COLO668 (cell line): ENCODE measurements around the gene DOCK3.
"Not testable (repeated sequence)": the region's sequence is repeated elsewhere in the genome, so short reads cannot be mapped to it uniquely, and the experiment has no call there.

Source experiments
- DNase-seq: peaks from one replicate; lab custom pipeline; 2025; ENCODE audit not compliant: unreplicated experiment; lab: John Stamatoyannopoulos, UW

Gene DOCK3

DNA sequence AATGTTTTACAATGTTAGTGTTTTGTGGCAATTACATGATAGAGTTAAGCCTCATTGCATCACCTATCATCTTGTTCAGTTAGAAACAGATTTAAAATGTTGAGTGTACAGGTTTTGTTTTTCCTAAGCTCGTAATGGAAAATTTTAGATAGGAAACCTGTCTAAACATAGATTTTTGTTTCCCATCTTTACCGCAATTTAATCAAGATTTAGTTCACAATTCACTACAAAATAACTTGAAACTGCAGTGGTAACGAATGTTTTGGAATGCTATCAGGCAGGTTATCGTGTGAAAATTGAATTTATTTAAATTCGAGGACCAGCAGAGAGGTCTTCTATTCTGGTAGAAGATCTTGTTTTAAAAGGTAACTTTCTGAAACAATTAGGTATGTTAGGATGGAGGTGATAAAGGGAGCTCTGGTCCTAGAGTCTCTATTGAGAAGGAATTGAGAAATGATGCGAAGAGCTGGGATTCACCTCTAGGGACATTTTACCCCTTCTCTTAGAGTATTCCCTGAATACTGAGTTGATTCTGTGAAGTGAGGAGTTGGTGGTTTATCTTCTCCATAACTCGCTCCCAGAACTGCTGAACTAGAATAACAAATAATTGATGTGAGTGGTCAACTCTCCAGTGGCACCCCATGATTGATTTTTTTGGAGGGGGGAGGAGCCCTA lies 1.4 kb downstream of the DOCK3 start:
- no peak for DNase-seq

DNA sequence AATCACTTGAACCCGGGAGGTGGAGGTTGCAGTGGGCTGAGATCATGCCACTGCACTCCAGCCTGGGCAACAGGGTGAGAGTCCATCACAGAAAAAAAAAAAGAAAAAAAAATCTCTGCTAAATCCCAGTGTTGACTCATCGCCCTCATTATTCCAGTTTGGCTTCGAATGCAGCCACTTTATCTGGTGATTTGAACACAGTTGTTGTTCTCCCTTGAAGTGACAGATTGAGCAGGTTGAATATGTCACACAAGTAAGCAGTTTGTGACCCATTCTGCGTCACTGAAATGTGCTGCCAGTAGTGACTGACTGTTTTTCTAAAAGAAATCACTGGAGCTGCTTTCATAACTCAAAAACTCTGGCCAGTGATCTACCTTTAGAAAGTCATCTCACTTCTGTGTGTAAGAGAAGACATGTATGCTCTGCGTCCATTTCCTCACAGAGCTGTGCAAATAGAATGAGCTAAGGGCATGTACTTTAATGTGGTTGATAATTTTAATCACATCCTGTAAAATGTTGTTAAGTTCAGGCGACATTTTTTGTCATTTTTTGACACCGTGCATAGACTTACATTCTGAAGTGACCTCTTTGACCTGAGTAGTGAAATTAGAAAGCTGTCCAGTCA lies 12.5 kb downstream of the DOCK3 start:
- no peak for DNase-seq

DNA sequence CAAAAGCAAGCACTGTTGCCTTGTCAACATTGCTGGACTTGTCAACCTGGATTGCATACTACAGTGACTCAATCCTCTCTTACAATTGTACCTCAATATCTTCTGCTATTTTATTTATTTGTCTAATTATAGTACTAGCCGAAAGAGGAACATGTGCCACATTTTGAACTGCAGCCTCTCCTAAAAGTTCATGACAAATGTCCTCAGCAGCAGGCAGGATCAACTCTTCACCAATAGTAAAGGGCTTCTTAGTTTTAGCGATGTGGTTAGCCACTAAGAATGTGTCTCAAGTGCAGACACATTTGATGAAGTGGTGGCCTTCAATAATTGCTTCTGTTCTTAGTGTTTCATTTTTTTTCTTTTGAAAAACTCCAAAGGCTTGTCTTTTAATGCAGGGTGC lies 13.2 kb downstream of the DOCK3 start:
- DNase-seq = no peak

DNA sequence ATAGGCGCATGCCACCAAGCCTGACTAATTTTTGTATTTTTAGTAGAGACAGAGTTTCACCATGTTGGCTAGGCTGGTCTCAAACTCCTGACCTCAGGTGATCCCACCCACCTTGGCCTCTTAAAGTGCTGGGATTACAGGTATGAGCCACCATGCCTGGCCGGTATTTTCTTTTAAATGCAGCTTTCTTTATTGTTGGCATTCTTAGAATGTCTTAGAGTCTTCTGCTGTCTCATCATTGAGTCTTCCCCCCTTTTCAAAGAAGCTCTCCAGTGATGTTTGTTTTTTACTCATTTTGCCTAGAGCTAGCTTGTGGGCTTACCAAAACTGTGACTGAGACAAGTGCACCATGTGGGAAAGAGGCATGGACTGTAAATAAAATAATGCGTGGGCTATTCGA lies 13.9 kb downstream of the DOCK3 start:
- not testable (repeated sequence) for DNase-seq

DNA sequence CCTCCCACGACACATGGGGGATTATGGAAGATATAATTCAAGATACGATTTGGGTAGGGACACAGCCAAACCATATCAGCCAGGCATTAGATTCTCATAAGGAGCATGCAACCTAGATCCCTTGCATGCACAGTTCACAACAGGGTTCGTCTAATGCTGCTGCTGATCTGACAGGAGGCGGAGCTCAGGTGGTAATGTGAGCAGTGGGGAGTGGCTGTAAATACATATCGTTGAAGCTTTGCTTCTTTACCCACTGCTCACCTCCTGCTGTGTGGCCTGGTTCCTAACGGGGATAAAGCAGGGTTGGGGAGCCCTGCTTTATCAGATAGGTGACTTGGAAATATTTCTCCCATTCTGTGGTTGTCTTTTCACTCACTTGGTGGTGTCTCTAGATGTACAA lies 14.8 kb downstream of the DOCK3 start:
- DNase-seq = no peak

DNA sequence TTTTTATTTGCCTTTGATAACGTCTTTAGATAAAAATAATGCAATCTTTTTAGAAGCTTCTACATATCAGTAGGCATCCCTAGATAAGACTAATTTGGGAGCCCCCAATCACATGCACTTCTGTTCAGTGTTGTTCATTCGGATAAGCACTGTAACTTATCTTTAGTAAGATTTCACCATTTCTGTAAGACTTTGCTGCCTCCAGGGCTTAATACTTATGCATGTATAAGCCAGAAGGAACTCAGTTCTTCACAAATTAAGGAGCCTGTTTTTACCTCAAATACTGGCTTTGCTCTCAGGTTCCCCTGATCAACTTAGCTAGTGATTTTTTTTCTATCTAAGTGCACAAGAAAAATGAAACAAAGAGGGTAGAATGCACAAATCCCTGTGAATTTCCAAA lies 20.3 kb downstream of the DOCK3 start:
- DNase-seq = no peak

DNA sequence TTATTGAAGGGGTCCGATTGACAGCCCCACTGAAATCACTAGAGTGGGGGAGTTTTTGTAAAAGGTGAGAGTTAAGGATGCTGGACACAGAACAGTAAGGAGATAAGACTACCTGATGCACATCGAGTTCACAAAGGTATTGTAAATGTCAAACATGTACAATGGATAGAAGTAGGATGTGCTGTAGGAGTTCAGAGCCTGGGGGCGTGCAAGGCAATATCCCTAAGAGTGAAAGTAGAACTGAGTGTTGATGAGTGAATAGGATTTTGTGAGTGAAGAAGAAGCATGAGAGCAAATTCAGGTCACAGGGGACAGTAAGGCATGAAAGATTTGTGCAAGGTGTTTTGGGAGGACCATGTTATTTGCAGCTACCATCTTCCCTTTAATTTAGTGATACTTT lies 21.5 kb downstream of the DOCK3 start:
- DNase-seq = no peak

DNA sequence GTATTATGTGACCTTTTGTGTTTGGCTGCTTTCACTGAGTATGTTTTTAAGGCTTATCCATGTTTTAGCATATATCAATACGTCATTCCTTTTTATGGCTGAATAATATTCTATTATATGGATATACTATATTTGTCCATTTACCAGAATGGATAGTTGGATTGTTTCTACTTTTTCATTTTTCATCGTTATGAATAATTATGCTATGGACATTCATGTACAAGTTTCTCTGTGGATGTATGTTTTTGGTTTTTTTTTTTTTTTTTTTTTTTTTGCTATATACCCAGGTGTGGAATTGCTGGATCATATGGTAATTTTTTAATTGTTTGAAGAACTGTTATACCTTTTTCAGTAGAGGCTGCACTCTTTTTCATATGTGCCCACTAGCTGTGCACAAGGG lies 23.5 kb downstream of the DOCK3 start:
- DNase-seq = no peak

DNA sequence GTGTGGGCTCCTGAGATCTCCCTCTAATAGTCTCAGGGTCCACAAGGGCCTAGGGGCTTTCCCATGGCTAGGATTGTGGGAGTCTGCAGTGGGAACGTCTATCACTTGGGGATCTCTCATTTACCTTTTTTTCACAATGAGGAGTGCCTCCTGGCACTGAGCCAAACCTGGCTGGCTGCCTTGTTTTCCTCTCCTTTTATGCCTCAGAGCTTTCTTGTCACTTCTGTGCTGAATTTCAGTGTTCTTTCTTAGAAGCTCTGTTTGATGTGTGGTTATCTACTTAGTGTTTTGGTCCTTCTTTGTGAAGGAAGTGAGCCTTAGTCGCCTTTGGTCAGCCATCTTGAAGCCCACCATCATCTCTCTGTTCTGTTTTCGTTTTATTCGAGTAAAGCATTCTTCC lies 33.9 kb downstream of the DOCK3 start:
- DNase-seq = peak; percentile 5

DNA sequence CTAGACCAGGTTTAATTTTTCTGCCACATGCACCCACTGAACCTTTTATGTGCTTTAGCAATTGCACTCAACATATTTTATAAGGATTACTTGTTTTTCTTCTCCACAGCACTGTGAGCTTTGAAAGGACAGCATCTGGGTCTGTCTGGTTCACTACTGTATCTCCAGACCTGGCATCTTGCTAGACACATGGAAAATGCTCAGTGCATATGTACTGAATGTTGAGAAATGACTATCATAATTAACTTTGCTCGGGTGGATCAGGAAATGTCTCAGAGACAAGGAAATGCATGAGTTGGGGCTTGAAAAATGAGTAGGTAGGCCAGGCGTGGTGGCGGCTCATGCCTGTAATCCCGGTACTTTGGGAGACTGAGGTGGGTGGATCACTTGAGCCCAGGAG lies 40.2 kb downstream of the DOCK3 start:
- DNase-seq = peak; percentile 1

DNA sequence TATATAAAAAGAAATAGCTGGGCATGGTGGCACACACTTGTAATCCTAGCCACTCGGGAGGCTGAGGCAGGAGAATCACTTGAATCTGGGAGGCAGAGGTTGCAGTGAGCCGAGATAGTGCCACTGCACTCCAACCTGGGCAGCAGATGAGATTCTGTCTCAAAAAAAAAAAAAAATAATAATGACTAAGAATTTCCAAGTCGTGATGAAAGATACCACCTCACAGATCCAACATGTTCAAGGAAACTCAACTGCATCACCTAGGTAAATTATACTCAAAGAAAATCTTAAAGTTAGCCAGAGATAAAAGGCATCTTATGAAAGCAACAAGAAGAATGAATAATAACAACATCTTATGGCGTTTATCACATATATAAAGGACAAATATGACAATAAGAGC lies 50.1 kb downstream of the DOCK3 start:
- DNase-seq = no peak

DNA sequence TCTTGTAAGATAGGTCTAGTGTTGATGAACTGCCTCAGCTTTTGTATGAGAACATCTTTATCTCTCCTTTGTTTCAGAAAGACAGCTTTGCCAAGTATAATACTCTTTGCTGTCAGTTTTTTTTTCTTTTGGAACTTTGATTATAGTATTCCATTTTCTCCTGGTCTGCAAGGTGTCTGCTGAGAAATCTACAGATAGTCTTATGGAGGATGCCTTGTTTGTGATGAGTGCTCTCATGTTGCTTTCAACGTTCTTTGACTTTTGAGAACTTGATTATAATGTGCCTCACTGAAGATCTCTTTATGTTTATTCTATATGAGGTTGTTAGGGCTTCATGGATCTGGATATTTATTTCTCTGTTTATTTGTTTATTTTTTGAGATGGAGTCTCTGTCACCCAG lies 60.3 kb downstream of the DOCK3 start:
- DNase-seq = no peak

DNA sequence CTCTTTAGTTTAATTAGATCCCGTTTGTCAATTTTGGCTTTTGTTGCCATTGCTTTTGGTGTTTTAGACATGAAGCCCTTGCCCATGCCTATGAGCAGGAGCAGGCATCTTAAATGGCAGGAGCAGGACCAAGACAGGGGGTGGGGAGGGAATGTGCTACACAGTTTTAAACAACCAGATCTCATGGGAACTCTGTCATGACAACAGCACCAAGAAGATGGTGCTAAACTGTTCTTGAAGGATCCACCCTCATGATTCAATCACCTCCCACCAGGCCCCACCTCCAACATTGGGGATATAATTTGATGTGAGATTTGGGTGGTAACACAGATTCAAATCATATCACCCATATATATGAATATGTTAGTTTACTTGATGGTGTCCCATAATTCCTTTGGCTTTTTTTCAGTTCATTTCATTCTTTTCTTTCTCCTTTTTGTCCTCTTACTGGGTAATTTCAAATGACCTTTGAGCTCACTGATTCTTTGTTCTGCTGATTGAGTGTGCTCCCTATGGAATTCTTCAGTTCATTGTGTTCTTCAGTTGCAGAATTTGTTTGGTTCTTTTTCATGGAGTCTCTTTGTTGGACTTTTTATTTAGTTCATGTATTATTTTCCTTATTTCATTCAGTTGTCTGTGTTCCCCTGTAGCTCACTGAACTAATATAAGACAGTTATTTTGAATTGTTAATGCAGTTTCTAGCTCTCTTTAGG lies 62.6 kb downstream of the DOCK3 start:
- no peak for DNase-seq

DNA sequence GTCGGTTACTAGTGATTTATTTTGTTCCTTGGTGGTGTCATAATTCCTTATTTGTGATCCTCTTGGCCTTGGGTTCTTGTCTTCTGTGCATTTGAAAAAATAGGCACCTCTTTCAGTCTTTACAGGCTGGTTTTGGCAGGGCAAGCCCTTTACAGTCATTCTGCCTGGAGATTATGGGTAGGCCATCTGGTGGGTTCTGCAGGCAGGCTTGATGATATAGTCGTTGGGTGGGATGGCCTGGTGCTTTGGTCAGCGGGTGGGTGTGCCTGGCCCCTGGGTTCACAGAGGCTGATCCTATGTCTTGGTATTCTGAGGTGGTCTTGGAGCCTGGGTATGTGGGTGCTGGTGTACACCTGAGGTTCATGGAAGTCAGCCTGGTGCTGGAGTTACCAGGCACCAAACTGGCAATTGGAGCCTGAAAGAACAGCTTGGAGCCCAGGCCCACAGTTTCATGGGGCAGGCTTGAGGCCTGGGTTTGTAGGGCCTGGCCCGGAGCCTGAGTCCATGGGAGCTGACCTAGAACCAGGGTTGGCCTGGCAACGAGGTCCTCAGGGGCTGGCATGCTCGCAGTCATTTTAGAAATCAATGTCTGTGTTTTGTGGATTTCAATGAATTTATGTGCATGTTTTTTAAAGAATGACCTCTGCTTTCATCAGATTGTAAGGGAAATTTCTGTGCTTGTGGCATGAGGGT lies 63.3 kb downstream of the DOCK3 start:
- DNase-seq = no peak

DNA sequence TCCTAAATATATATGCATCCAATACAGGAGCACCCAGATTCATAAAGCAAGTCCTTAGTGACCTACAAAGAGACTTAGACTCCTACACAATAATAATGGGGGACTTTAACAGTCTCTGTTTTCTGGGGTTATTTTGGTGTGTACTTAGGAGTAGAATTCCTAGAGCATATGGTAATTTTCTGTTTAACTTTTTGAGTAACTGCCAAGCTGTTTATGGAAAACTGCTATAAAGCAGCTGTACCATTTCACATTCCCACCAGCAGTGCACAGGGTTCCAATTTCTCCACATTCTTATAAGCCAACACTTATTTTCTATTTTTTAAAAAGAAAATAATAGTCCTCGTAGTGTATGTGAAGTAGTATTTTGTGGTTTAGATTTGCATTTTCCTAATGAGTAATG lies 68.9 kb downstream of the DOCK3 start:
- DNase-seq = no peak

DNA sequence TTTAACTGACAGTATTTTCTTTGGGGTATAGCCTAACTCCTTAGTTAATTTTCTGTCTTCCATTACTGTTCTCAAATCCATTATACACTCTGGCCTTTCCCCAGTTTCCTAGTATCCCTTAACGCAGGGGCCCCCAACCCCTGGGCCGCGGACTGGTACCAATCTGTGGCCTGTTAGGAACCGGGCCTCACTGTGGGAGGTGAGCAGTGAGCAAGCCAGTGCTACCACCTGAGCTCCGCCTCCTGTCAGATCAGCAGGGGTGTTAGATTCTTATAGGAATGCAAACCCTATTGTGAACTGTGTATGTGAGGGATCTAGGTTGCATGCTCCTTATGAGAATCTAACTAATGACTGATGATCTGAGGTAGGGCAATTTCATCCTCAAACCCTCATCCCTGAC lies 75.1 kb downstream of the DOCK3 start:
- DNase-seq = no peak

DNA sequence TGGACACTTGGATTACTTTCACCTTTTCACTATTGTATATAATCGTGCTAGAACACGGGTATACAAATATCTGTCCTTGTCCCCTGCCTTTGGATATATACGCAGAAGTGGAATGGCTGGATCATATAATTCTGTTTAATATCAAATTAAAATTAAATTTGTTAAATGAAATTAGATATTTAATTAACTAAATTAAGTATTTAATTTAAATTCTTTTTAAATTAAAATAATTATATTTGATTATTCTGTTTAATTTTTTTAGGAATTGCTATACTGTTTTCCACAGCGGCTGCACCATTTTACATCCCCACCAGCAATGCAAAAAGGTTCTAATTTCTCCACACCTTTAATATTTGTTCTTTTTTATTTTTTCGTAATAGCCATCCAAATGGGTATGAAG lies 84.3 kb downstream of the DOCK3 start:
- no peak for DNase-seq

DNA sequence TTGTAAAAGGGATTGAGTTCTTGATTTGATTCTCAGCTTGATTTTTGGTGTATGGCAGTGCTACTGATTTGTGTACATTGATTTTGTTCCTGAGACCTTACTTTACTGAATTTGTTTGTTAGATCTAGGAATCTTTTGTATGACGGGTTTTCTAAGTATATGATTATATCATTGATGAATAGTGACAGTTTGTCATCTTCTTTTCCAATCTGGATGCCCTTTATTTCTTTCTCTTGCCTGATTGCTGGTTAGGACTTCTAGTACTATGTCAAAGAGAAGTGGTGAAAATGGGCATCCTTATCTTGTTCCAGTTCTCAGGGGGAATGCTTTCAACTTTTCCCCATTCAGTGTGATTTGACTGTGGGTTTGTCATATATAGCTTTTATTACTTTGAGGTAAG lies 103.0 kb downstream of the DOCK3 start:
- no peak for DNase-seq

DNA sequence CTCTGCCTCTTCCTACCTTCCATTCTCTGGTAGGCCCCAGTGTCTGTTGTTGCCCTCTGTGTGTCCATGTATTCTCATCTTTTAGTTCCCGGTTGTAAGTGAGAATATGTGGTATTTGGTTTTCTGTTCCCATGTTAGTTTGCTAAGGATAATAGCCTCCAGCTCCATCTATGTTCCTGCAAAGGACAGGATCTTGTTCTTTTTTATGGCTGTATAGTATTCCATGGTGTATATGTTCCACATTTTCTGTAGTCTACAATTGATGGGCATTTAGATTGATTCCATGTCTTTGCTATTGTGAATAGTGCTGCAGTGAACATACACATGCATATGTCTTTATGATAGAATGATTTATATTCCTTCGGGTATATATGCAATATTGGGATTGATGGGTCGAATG lies 107.0 kb downstream of the DOCK3 start:
- DNase-seq = not testable (repeated sequence)

DNA sequence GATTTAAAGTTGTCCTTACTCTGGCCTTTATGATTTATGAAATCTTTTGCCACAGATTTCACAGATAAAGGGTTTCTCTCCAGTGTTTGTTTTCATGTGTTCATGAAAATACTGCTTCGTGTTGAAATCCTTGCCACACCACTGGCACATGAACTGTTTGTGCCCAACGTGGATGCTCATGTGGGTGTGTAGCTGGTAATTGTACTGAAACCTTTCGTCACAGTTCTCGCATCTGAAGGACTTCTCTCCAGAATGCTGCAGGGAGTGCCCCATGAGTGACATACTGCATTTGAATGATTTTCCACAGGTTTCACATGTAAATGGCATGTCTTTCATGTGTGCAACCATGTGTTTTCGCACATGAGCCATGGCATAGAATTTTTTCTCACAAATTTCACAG lies 111.9 kb downstream of the DOCK3 start:
- no peak for DNase-seq

DNA sequence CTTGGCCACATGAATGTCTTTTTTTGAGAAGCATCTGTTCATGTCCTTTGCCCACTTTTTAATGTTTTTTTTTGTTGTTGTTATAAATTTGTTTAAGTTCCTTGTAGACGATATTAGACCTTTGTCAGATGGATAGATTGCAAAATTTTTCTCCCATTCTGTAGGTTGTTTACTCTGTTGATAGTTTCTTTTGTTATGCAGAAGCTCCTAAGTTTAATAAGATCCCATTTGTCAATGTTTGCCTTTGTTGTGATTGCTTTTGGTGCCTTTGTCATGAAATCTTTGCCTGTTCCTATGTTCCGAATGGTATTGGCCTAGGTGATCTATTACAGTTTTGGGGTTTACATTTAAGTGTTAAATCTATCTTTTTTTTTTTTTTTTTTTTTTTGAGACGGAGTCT lies 116.2 kb downstream of the DOCK3 start:
- not testable (repeated sequence) for DNase-seq

DNA sequence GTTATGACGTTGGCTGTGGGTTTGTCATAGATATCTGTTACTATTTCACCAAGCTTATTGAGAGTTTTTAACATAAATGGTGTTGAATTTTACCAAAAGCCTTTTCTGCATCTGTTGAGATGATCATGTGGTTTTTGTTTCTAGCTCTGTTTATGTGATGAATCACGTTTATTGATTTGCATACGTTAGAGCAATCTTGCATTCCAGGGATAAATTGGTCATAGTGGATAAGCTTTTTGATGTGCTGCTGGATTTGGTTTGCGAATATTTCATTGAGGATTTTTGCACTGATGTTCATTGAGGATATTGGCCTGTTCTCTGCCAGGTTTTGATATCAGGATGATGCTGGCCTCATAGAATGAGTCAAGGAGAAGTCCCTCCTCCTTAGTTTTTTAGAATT lies 117.8 kb downstream of the DOCK3 start:
- no peak for DNase-seq
